BLaER1 treated with 17β-estradiol and CSF1 and Interleukin-3, amounts not matched to agents 10 nM and 100 nM (cell line): ENCODE measurements around the gene ARHGAP29.

Source experiments
- H3K27ac ChIP-seq, 11 experiments: shearing (Covaris generic); formaldehyde crosslinking; 2 replicates each; pipeline ENCODE4 v1.8.1; 2022
- H3K27me3 ChIP-seq, 11 experiments: shearing (Covaris generic); formaldehyde crosslinking; 2 replicates each; pipeline ENCODE4 v1.8.1; 2022
- H3K36me3 ChIP-seq, 11 experiments: shearing (Covaris generic); formaldehyde crosslinking; 2 replicates each; pipeline ENCODE4 v1.8.1; 2022
- H3K4me1 ChIP-seq, 10 experiments: shearing (Covaris generic); formaldehyde crosslinking; 2 replicates each; pipeline ENCODE4 v1.8.1; 2022
- H3K4me2 ChIP-seq, 11 experiments: shearing (Covaris generic); formaldehyde crosslinking; 2 replicates each; pipeline ENCODE4 v1.8.1; 2022
- H3K4me3 ChIP-seq, 10 experiments: shearing (Covaris generic); formaldehyde crosslinking; 2 replicates each; pipeline ENCODE4 v1.8.1; 2022
- H3K9ac ChIP-seq, 11 experiments: shearing (Covaris generic); formaldehyde crosslinking; 2 replicates each; pipeline ENCODE4 v1.8.1; 2022
- H3K9me3 ChIP-seq, 11 experiments: shearing (Covaris generic); formaldehyde crosslinking; replicated peaks in 1 of 11; 2 replicates each; pipeline ENCODE4 v1.8.1; 2022
- H4K20me1 ChIP-seq, 11 experiments: shearing (Covaris generic); formaldehyde crosslinking; 2 replicates each; pipeline ENCODE4 v1.8.1; 2022
- Cebpa-rat ChIP-seq, 11 experiments: shearing (Covaris generic); IDR thresholded peaks; 2 replicates each; pipeline ENCODE4 v1.8.1; 2022

The ARHGAP29 gene, protein sequence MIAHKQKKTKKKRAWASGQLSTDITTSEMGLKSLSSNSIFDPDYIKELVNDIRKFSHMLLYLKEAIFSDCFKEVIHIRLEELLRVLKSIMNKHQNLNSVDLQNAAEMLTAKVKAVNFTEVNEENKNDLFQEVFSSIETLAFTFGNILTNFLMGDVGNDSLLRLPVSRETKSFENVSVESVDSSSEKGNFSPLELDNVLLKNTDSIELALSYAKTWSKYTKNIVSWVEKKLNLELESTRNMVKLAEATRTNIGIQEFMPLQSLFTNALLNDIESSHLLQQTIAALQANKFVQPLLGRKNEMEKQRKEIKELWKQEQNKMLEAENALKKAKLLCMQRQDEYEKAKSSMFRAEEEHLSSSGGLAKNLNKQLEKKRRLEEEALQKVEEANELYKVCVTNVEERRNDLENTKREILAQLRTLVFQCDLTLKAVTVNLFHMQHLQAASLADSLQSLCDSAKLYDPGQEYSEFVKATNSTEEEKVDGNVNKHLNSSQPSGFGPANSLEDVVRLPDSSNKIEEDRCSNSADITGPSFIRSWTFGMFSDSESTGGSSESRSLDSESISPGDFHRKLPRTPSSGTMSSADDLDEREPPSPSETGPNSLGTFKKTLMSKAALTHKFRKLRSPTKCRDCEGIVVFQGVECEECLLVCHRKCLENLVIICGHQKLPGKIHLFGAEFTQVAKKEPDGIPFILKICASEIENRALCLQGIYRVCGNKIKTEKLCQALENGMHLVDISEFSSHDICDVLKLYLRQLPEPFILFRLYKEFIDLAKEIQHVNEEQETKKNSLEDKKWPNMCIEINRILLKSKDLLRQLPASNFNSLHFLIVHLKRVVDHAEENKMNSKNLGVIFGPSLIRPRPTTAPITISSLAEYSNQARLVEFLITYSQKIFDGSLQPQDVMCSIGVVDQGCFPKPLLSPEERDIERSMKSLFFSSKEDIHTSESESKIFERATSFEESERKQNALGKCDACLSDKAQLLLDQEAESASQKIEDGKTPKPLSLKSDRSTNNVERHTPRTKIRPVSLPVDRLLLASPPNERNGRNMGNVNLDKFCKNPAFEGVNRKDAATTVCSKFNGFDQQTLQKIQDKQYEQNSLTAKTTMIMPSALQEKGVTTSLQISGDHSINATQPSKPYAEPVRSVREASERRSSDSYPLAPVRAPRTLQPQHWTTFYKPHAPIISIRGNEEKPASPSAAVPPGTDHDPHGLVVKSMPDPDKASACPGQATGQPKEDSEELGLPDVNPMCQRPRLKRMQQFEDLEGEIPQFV

DNA sequence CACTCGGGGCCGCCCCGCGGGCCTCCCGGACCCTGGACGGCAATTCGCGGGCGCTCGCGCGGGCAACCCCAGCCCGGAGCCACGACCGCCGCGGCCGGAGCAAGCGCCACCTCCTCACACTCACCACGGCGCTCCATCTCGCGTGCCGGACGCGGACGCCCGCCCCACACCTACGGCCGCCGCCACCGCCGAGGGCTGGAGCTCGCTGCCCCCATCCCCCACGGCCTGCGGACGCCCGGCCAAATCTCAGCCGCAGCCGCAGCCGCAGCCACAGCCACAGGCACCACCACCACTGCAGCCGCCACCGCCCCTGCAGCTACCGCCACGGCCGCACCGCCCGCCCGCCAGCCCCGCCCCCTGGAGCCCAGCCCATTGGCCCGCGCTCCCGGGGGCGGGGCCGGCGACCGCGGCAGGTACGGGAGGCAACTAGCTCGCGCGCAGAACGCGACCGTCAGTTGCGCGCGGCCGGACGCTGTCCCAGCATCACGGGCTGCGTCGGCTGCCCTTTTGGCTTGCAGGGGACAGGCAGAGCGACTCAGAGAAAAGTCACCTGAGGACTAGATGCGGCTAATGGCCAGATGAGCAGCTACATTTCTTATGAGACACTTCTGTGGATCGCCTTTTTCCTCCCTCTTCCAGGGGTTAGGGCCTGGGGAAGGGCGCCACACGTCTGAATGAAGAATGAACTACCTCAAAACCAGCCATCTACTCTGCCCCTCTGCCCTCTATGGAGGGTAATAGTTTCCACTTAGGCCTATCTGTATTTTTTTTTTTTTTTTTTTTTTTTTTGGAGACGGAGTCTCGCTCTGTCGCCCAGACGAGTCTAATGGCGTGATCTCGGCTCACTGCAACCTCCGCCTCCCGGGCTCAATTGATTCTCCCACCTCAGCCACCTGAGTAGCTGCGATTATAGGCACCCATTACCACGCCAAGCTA, at the start of gene ARHGAP29:
Gene ARHGAP29, minus strand, starts transcription at position 294 of the 936 bp plus-strand sequence. CDS start 5,973 bp downstream, outside the sequence.
- Histone ChIP-seq H3K27me3 (peaks cover 47 to 80% (median 69%) of the 10 kb centered on the region in 11 experiments), H3K9me3 (peaks cover under 1 to 9% (median 8%) of the 10 kb centered on the region in 11 experiments; a peak in 19 of 22 replicates), H3K9ac (peak within 1 kb of the TSS in 10 of 11 experiments; percentile 22 to 68 (median 59); a peak in 16 of 22 replicates)

DNA sequence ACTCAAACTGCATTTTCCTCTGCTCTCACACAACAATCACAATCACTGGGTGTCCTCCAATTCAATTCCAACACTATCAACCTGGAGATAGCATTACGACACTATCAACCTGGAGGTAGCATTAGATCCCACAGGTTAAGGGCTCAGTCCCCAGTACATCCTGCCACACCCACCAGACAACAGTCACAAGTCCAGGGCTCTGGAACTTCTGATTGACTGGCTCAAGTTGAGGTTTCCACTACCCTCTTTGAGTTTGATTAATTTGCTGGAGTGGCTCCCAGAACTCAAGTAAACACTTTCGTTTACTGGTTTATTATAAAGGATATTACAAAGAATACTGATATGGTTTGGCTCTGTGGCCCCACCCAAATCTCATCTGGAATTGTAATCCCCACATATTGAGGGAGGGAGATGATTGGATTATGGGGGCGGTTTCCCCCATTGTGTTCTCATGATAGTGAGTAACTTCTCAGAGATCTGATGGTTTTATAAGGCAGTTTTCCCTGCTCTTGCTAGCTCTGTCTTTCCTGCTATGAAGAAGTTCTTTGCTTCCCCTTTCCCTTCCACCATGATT, 49.6 kb upstream of the ARHGAP29 start:
- H3K9me3 ChIP-seq = no peaks in the 10 kb centered on the region
- H3K9ac ChIP-seq = no peak overlapping the region
- no peak overlapping the region for H3K27ac ChIP-seq
- no peaks in the 10 kb centered on the region for H3K27me3 ChIP-seq
- H3K4me1 ChIP-seq = no peaks in the 10 kb centered on the region
- no peak overlapping the region for H3K4me2 ChIP-seq
- no peak for TF ChIP-seq Cebpa-rat (IDR thresholded peaks at IDR 0.05)
- H3K36me3 ChIP-seq = no peaks in the 10 kb centered on the region
- H4K20me1 ChIP-seq = no peaks in the 10 kb centered on the region
- H3K4me3 ChIP-seq = no peak overlapping the region

More for the DNA sequence above, at the start of gene ARHGAP29:
- H3K4me3 ChIP-seq = peak within 1 kb of the TSS; percentile 63 to 77 (median 69)
- peaks cover 12 to 39% (median 31%) of the 10 kb centered on the region in 10 experiments; a peak in 17 of 20 replicates for H3K4me1 ChIP-seq
- H3K36me3 ChIP-seq = no peaks in the 10 kb centered on the region
- peaks cover 0 to 37% (median 9%) of the 10 kb centered on the region in 11 experiments; a peak in 11 of 22 replicates for H4K20me1 ChIP-seq
- TF ChIP-seq Cebpa-rat (IDR thresholded peaks at IDR 0.05) = no peak
- H3K4me2 ChIP-seq = peak within 1 kb of the TSS; percentile 94 to 100 (median 98)
- H3K27ac ChIP-seq = no peak within 1 kb of the TSS

DNA sequence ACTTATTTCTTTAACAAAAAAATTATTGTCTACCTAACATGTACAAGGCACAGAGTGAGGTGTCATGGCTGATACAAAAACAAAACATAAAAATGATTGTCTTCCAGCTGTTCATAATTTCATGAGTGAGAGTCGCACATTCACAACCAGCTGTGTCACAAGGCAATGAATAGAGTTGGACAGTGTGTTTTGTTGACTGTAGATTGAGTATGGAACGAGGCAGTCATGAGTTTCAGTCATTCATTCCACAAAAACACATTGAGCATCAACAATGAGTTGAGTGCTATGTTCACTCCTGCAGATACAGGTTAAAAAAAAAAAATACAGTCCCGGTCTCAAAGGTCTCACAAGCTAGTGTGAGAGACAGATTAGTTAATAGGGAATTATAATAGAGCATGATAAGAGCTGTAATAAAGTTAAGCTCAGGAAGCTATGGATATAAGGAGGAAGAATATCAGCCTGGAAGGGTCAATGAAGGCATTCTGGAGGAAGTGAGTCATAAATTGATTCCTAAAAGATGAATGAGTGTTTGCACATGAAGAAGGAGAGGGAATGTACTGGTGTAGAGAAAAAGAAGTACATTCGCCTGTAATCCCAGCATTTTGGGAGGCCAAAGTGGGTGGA, 47.8 kb upstream of the ARHGAP29 start:
- Histone ChIP-seq H3K4me2 (no peak overlapping the region), H4K20me1 (no peaks in the 10 kb centered on the region), H3K9me3 (no peaks in the 10 kb centered on the region), H3K9ac (no peak overlapping the region), H3K4me3 (no peak overlapping the region), H3K4me1 (no peaks in the 10 kb centered on the region), H3K27ac (no peak overlapping the region), H3K27me3 (no peaks in the 10 kb centered on the region), H3K36me3 (no peaks in the 10 kb centered on the region)
- no peak for TF ChIP-seq Cebpa-rat (IDR thresholded peaks at IDR 0.05)

DNA sequence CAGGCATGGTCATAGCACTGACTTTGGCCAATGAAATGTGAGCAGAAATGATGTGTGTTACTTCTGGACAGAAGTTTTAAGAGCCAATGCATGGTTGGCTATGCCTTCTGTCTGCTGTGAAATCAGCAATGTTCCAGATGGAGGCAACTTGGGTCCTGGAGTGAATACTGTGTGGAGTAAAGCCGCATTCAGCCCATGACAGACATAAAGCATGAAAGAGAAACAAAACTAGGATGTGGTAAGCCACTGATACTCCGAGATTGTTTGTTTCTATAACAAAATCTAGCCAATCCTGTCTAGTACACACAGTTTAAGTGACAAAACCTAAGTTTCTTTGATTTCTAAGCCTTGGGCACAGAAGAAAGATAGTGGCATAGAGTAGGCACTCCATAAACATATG, 47.1 kb upstream of the ARHGAP29 start:
- no peaks in the 10 kb centered on the region for H3K27me3 ChIP-seq
- H3K9me3 ChIP-seq = no peaks in the 10 kb centered on the region
- TF ChIP-seq Cebpa-rat (IDR thresholded peaks at IDR 0.05) = no peak
- H4K20me1 ChIP-seq = no peaks in the 10 kb centered on the region
- no peak overlapping the region for H3K4me2 ChIP-seq
- H3K4me3 ChIP-seq = no peak overlapping the region
- H3K4me1 ChIP-seq = no peaks in the 10 kb centered on the region
- no peaks in the 10 kb centered on the region for H3K36me3 ChIP-seq
- no peak overlapping the region for H3K9ac ChIP-seq
- no peak overlapping the region for H3K27ac ChIP-seq

DNA sequence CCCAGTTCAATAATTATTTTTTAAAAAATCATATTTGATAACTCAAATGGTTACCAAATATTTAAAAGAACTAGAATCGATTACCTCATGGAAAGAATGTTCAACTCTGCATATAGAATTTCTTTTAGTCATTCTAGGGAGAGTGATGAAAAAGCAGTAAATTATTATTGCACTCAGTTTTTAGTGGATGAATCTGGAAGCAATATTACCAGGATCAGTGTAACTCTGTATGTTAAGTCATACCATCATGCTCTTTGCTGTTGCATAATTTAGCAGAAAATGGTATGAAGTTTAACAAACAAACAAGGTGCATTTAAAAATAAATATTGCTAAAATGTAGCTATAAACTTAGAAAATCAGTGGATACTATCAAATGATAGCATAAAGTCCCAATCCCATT, 46.1 kb upstream of the ARHGAP29 start:
- no peaks in the 10 kb centered on the region for H3K4me1 ChIP-seq
- no peaks in the 10 kb centered on the region for H3K9me3 ChIP-seq
- TF ChIP-seq Cebpa-rat (IDR thresholded peaks at IDR 0.05) = no peak
- H3K4me2 ChIP-seq = no peak overlapping the region
- H3K9ac ChIP-seq = no peak overlapping the region
- H3K27ac ChIP-seq = no peak overlapping the region
- H3K27me3 ChIP-seq = no peaks in the 10 kb centered on the region
- H4K20me1 ChIP-seq = no peaks in the 10 kb centered on the region
- H3K36me3 ChIP-seq = no peaks in the 10 kb centered on the region
- H3K4me3 ChIP-seq = no peak overlapping the region

DNA sequence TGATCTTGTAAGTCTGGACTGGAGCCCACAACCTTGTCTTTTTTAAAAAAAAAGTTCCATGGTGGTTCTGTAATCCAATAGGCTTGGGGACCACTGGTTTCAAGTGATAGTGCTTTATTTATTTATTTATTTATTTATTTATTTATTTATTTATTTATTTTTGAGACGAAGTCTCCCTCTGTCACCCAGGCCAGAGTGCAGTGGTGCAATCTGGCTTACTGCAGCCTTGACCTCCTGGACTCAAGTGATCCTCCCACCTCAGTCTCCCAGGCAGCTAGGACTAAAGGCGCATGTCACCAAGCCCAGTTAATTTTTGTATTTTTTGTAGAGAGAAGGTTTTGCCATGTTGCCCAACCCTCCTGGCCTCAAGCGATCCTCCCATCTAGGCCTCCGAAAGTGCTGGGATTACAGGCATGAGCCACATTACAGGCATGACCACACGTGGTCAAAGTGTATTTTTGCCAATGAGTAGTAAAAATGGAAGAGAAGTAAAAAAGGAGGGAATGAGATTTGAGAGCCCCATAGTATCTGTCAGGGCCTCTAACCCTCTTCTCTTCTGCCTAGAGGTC, 44.8 kb upstream of the ARHGAP29 start:
- Histone ChIP-seq H3K4me2 (no peak overlapping the region), H3K4me1 (no peaks in the 10 kb centered on the region), H4K20me1 (no peaks in the 10 kb centered on the region), H3K9ac (no peak overlapping the region), H3K27me3 (no peaks in the 10 kb centered on the region), H3K36me3 (no peaks in the 10 kb centered on the region), H3K27ac (no peak overlapping the region), H3K9me3 (no peaks in the 10 kb centered on the region), H3K4me3 (no peak overlapping the region)
- no peak for TF ChIP-seq Cebpa-rat (IDR thresholded peaks at IDR 0.05)

DNA sequence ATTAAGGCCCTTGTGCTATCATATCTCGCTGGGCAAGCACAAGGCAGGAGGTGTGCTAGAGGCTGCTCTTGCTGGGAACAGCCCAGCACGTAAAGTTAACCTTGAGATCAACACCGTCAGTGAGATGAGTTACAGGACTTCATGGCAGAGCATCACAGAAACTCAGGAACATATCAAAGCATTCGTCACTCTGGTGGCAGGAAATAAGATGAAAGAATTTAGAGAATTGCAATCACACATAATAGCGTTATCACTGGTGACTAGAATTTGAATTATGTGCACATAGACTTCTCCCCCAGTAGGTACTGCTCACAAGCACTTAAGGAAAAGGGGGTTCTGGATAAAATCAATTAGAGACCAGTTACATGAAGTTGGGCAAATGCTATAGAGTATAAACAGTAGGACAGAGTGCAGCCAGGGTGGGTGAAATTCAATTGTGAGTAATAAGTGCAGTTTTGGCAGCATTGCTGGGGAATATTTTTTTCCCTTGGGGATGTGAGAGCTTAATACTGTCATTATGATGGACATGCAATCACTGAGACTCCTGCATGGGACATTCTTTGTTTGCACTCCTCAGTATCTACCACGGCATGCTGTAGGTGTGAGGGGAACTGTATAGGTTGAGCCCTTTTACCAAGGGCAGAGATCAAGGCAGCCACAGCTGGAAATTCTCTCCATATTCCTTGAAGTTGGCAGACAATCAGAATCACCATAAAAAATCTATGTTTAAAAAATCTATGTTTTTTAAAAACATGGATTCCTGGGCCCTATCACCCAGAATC, 44.2 kb upstream of the ARHGAP29 start:
- no peak overlapping the region for H3K4me2 ChIP-seq
- no peaks in the 10 kb centered on the region for H3K4me1 ChIP-seq
- no peaks in the 10 kb centered on the region for H3K36me3 ChIP-seq
- no peaks in the 10 kb centered on the region for H4K20me1 ChIP-seq
- H3K27ac ChIP-seq = no peak overlapping the region
- no peak for TF ChIP-seq Cebpa-rat (IDR thresholded peaks at IDR 0.05)
- no peaks in the 10 kb centered on the region for H3K9me3 ChIP-seq
- H3K4me3 ChIP-seq = no peak overlapping the region
- no peak overlapping the region for H3K9ac ChIP-seq
- H3K27me3 ChIP-seq = no peaks in the 10 kb centered on the region
